Effector CD8-positive, alpha-beta T cell (primary cell): ENCODE data around the gene CPSF6.
"Not testable (repeated sequence)": the region's sequence is repeated elsewhere in the genome, so short reads cannot be mapped to it uniquely, and the experiment has no call there.

Source experiments
- DNase-seq: peaks from one replicate; lab custom pipeline; 2025; lab: John Stamatoyannopoulos, UW
- total RNA-seq, 4 experiments: gene quantifications; one replicate each; lab custom pipeline; 2026; lab: John Stamatoyannopoulos, UW

CPSF6 gene
- 133 to 173 (median 149) reads per million in 4 experiments for total RNA-seq

GRCh38 chr12:69239352-69239921 lies at the start of gene CPSF6:
Gene CPSF6, plus strand, starts transcription at chr12:69239569. Its CDS starts 78 bp downstream, at chr12:69239647.
- peak; percentile 91 for DNase-seq

- no peak for DNase-seq
These were observed 42.8 kb upstream of the CPSF6 start for GRCh38 chr12:69196302-69197288.

GRCh38 chr12:69199976-69200375 lies 39.4 kb upstream of the CPSF6 start:
- DNase-seq, result not testable (repeated sequence)

GRCh38 chr12:69204191-69204590 lies 35.2 kb upstream of the CPSF6 start:
- no peak for DNase-seq

GRCh38 chr12:69210661-69211060 lies 28.7 kb upstream of the CPSF6 start:
- DNase-seq, result no peak

- no peak for DNase-seq
These were observed 28.2 kb upstream of the CPSF6 start for GRCh38 chr12:69211160-69211559.

DNA sequence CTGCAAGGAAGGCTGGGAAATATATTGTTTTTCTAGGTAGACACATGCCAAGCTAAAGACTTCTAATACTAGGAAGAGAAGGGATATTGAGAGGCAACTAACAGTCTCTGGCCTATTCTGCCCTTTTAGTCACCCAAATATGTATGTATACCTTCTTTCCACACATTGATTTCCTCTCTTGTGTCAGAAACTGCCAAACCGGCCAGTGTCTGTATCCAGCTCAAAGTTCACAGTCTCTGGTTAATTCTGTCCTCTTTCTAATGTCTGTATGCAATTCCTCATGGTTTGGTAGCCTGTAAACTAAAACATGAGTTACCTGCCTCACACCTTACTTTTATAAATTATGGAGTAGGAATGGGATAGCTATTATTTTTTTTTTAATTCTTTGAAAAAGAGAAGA lies 25.2 kb upstream of the CPSF6 start:
- DNase-seq, result no peak

- DNase-seq, result no peak
These were observed 14.0 kb upstream of the CPSF6 start for GRCh38 chr12:69225251-69225910.

- DNase-seq, result no peak
These were observed 7.9 kb upstream of the CPSF6 start for GRCh38 chr12:69231479-69231878.

GRCh38 chr12:69238589-69239351 lies 599 bp upstream of the CPSF6 start:
- DNase-seq, result no peak

DNA sequence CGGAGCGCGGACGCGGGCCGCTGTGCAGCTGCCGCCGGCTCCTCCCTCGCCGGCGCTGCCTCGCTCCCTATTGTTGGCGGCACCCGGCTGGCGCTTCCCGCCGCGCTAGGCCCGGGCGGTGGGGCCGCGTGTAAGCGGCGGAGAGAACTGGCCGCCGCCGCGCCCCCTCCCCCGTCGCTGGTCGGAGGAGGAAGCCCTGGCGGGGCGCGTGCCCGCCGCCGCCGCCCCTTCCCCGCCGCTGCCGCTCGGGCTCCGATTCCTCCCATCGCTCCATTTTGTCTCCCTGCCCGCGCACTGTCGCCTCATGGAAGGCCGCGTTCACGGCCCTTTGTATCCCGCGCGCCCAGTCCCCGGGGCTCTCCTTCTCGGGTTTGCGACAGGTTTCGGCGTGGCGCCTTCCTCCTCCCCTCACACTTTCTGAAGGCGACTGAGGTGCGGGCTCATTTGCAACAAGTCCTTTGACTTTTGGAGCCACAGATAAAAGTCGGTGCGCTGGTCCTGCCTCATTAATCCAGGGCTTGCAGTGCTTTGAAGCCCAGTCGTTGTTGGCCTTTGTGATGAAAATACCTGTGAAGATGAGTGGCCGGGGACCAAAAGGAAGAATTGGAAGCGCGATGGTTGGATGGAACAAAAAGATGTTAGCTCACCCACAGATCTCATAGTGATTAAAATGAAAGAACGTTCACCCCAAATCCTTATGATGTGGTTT lies 707 bp downstream of the CPSF6 start:
- peak; percentile 29 for DNase-seq

DNA sequence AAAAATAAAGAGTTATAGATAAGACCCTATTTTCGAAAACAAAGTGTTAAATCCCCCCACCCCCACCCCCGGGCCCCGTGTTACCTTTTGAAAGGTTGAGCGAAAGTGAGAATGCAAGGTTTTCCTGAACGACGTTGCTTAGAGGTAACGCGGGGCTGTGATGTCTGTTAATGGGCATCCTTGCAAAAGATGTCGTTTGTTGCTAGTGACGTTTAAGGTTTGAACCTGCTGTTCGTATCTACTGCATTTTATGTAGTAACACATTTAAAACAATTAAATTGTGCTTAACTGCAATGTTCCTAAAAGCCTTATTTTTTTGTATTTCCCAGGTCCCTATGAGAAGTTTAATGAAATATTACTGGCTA lies 1.2 kb downstream of the CPSF6 start:
- DNase-seq, result peak; percentile 25

DNA sequence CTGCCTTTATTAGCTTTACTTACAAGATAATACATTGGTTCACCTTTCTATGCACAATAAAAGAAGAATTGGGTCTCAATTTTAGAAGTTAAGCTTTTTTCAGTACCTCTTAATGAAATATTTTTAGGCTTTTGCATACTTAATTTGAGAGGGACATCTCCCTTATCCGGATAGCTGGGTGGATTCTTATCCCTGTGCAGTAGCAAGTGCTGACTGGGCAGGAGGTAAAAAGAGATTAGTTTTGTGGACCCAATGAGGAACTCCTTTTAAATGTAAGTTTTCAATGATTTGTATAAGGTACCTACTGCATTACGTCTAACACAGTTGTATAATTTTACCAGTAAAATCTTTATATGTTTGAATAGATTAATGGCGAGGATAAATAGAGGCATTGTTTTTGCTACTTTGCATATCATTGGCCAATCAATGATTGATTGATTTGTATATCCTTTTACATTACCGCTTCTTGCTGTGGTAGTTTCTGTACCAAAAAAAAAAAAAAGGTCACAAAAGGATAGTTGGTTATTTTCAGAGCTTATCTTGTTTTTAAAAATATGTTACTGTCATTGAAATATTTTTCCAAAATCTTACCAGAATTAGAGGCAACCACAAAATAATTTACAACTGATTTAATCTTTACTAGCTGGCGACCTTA lies 2.2 kb downstream of the CPSF6 start:
- DNase-seq, result no peak

DNA sequence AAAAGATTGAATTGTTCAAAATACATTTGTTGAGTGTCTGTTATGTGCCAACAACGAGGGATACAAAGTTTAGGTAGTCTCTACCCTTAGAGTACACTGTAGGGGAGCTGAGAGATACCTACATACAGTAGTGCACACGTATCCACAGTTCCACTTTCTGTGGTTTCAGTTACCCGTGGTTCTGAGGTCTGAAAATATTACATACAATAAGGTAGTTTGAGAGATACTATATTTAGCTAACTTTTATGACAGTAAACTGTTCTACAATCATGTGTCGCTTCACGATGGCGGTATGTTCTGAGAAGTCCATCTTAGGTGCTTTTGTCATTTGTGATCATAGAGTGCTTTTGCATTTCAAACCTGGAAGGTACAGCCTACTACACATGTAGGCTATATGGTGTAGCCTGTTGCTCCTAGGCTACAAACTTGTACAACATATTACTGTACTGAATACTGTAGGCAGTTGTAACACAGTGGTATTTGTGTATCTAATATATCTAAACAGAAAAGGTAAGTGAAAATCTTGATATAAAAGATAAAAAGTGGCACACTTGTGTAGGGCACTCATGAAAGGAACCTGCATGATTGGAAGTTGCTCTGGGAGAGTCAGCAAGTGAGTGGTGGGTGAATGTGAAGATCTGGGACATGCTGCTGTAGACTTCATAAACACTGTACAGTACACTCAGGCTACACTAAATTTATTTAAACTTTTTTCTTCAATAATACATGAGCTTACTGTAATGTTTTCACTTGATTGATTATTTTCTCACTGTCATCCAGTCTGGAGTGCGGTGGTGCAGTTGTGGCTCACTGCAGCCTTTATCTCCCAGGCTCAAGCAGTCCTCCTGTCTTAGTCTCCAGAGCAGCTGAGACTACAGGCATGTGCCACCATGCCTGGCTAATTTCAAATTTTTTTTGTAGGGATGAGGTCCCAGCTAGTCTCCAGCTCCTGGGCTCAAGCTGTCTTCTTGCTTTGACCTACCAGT lies 4.0 kb downstream of the CPSF6 start:
- no peak for DNase-seq

GRCh38 chr12:69247268-69248018 lies 8.1 kb downstream of the CPSF6 start:
- no peak for DNase-seq

DNA sequence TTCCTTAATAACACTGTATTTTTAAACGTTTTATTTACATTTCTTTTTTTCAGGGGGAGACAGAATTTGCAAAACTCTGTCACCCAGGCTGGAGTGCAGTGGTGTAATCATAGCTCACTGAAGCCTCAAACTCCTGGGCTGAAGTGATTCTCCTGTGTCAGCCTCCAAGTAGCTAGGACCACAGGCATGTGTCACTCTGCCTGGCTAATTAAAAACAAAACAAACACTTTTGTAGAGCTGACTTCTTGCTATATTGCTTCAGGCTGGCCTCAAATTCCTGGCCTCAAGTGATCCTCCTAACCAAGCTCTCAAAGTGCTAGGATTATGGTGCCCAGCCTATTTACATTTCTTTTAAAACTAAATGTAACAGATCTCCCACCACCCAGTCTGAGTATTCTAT lies 12.7 kb downstream of the CPSF6 start:
- no peak for DNase-seq

GRCh38 chr12:69254046-69254445 lies 14.7 kb downstream of the CPSF6 start:
- DNase-seq, result no peak

DNA sequence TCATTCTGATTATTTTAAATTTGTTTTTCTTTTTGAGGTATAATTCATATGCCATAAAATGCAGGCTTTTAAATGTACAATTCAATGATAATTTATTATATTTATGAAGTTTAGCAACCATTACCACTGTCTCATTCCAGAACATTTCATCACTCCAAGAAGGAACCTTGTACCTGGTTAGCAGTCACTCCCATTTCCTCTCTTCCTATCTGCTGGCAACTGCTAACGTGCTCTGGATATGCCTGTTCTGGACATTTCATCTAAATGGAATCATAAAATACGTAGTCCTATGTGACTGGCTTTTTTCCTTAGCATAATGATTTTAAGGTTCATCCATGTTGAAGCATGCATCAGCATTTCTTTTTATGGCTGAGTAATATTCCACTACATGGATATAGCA lies 15.5 kb downstream of the CPSF6 start:
- no peak for DNase-seq

- no peak for DNase-seq
These were observed 19.3 kb downstream of the CPSF6 start for GRCh38 chr12:69258655-69259054.
